HG02763 (cell line): Measurements from ENCODE around the gene GRIK5.
A peak's percentile ranks its signal among the peaks of the same experiment; 100 is the strongest.
"Not testable (repeated sequence)": the region's sequence is repeated elsewhere in the genome, so short reads cannot be mapped to it uniquely, and the experiment has no call there.

ENCODE experiments used
- ATAC-seq: cut with Tn5 transposase; IDR thresholded peaks from one replicate; pipeline ENCODE4 v1.9.1; 2021; ENCODE audit warnings: mild to moderate bottlenecking, moderate library complexity; ENCODE audit not compliant: unreplicated experiment

GRIK5 gene

DNA sequence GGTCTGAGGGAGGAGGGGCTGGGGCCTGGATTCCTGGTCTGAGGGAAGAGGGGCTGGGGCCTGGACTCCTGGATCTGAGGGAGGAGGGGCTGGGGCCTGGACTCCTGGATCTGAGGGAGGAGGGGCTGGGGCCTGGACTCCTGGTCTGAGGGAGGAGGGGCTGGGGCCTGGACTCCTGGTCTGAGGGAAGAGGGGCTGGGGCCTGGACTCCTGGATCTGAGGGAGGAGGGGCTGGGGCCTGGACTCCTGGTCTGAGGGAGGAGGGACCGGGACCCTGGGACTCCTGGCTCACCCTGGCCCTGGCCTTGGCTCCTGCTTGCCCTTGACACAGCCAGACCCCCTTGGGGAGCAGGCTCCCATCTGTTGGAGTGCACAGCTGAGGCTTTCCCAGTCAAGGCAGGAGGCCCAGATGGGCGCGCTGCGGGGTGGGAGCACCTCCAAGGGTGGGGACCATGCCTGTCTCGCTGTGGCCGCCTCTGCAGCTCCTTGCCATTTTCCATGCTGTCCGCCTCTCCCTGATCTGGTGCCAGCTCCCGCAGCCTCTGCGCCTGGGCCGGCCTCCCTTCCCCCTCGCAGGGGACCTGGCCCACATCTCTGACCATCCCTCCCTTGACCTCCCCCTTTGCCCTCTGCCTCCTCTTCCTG, 78.0 kb downstream of the GRIK5 start:
- ATAC-seq, result not testable (repeated sequence)

GRCh38 chr19:41991025-41991424, 79.0 kb downstream of the GRIK5 start:
- ATAC-seq, result no peak

DNA sequence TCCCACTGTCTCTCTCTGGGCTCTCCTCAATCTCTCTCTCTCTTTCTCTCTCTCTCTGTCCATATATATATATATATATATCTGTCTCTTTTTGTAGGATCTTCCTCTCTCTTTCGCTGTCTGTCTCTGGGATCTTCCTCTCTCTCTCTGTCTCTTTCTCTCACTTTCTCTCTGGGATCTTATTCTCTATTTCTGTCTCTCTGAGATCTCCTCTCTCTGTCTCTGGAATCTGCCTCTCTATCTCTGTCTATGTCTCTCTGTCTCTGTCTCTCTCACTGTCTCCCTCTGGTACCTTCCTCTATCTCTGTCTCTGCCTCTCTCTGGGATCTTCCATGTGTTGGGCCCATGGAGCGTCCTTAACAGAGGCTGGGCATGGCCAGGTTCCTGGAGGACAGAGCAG, 79.4 kb downstream of the GRIK5 start:
- no peak for ATAC-seq

DNA sequence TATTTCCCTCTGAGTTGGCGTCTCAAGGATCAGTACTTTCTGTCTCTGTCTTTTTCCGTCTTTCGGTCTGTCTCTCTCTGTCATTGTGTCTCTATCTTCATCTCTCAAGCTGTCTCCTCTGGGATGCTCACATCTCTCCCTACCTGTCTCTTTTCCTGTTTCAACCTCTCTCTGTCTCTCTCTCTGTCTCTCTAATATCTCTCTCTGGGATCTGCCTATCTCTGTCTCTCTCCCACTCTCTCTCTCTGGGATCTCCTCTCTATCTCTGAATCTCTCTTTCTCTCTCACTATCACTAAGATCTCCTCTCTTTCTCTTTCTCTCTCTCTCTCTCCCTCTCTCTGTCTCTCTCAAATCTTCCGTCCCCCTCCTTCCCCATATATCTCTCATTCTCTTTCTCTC, 80.0 kb downstream of the GRIK5 start:
- ATAC-seq, result no peak

DNA sequence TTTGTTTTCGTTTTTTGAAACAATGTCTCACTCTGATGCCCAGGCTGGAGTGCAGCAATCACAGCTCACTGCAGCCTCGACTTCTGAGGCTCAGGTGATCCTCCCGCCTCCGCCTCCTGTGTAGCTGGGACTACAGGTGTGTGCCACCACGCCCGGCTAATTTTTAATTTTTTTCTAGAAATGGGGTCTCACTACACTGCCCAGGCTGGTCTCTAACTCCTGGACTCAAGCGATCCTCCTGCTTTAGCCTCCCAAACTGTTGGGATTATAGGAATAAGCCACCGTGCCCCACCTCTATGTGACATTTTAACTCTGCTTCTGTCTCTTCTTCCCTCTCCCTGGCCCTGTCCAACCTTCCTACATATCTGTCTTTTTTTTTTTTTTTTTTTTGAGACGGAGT, 81.1 kb downstream of the GRIK5 start:
- ATAC-seq, result no peak

DNA sequence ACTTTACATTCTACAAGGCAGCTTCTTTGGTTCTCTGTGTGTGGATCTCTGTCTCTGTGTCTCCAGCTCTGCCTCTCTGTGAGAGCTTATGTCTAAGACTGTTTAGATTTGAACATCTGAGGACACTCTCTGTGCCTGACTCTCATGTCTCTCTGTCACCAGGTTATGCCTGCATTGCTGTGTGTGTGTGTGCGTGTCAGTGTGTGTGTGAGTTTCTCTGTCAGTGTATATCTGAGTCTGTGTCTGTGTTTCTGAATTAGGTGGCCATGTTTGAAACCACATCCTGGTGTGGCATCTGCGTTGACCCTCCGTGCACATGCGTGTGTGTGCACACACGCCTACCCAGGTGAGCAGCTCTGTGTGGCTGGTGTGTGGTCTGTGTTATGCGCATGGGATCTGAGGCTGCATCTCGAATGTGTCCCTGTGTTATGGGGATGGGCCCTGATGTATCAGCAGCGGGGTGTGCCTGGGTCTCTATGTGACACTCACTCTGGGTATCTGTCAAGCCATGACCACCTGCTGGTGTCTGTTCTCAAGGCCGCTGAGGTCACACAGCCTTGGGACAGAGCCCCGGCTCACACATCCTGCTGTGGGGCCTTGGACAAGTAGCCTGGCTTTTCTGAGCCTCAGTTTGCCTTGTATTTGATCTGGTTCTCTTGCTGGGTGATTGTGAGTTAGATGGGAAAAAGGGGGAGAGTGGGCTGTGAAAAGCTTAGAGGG, 82.7 kb downstream of the GRIK5 start:
- no peak for ATAC-seq

- ATAC-seq, result no peak
Measured at GRCh38 chr19:41984961-41985360, 85.0 kb downstream of the GRIK5 start.

- ATAC-seq, result no peak
Measured at GRCh38 chr19:41981724-41982123, 88.3 kb downstream of the GRIK5 start.

DNA sequence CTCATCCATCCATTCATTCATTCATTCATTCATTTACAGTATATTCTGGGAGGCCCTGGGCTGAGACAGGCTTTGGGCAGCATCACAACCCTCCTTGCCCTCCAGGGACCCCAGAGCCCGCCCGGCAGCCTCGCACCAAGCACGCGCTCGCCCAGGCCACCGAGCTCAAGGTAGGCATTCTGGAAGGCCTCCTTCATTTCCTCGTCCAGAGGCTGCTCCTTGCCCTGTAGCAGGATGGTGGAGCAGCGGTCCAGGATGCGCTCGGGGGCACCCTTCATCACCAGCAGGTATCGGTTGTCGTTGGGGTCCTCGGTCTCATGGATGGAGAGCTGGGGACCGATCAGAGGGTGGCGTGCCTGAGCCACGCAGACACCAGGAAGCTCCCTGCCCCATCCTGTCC, 91.5 kb downstream of the GRIK5 start:
- no peak for ATAC-seq

DNA sequence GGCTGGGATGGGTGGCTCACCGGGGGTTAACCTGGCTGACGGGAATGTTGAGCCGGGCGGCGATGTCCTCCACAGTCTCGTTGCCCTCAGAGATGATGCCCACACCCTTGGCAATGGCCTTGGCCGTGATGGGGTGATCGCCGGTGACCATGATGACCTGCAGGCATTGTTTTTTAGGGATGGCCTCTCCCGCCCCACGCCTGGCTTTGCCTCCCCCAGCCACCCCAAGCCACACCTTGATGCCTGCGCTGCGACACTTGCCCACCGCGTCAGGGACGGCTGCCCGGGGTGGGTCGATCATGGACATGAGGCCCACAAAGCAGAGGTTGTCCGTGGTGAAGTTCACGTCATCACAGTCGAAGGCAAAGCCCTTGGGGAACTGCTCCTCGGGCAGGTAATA, 92.1 kb downstream of the GRIK5 start:
- no peak for ATAC-seq

DNA sequence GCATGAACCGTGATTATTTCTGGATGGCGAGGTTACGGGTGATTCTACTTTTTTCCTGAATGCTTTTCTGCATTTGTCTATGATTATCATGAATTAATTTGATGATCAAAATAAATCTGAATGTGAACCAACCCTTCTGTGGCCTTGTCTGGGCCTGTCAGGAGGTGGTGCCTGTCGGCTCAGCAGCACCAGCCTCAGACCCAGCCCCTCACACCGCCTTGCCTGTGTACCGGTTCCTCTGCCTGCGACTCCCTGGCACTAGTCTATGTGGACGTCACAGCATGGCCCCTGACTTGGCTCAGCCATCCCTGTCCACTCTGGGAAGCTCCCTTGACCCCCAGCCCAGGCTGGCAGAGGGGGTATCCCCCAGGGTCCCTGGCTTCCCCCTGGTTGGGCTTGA, 95.4 kb downstream of the GRIK5 start:
- ATAC-seq, result no peak

- ATAC-seq, result no peak
Measured at GRCh38 chr19:41971363-41971762, 98.6 kb downstream of the GRIK5 start.

GRCh38 chr19:41969772-41970458, 100.1 kb downstream of the GRIK5 start:
- no peak for ATAC-seq

DNA sequence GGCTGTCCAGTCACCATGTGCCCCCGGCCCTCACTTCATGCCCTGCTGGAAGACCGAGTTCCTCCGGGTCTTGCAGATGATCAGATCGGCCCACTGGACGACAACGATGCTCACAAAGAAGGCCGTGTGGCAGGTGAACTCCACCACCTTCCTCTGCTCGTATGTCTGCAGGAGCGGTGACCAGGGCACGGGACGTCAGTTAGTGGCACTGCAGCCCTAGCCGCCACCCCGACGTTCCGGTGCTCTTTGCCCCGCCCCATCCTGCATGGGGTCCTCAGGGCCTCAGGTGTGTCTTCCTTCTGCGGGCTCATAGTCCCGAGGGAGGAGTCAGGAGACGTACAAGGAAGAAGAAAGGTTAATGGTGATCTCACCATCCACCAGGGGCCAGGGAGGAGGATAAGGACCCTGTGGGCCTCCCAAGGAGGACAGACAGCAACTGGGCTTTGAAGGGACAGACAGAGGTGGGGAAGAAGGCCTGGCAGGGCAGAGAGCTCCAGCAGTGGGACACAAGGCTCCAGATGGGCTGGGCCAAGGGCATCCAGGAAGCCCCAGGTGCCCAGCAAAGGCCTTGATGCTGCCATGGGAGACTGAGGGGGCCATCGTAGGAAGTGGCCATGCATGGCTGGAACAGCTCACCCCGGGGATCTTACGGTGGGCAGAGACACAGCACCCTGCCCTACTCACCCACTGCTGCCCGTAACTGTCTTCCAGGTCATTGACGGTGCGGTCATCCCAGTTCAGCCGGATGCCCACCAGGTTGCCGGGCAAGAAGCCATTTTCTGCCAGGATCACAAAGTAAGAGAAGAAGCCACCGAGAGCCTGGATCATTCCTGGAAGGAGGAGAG, 101.0 kb downstream of the GRIK5 start:
- no peak for ATAC-seq

- ATAC-seq, result no peak
Measured at GRCh38 chr19:41967054-41967783, 102.8 kb downstream of the GRIK5 start.

DNA sequence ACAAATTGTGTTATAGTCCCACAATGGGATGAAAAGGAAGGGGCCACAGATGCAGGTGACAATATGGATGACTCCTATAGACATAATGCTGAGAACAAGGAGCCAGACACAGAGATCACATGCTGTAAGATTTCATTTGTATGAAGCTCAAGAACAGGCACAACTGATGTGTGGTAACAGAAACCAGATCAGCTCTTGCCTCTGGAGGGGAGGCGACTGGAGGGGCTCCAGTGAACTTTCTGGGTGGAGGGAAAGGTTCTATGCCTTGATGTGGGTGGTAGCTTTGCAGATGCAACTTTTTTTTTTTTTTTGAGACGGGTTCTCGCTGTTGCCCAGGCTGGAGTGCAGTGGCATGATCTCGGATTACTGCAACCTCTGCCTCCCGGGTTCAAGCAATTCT, 104.9 kb downstream of the GRIK5 start:
- no peak for ATAC-seq

GRCh38 chr19:41960973-41961372, 109.0 kb downstream of the GRIK5 start:
- no peak for ATAC-seq

DNA sequence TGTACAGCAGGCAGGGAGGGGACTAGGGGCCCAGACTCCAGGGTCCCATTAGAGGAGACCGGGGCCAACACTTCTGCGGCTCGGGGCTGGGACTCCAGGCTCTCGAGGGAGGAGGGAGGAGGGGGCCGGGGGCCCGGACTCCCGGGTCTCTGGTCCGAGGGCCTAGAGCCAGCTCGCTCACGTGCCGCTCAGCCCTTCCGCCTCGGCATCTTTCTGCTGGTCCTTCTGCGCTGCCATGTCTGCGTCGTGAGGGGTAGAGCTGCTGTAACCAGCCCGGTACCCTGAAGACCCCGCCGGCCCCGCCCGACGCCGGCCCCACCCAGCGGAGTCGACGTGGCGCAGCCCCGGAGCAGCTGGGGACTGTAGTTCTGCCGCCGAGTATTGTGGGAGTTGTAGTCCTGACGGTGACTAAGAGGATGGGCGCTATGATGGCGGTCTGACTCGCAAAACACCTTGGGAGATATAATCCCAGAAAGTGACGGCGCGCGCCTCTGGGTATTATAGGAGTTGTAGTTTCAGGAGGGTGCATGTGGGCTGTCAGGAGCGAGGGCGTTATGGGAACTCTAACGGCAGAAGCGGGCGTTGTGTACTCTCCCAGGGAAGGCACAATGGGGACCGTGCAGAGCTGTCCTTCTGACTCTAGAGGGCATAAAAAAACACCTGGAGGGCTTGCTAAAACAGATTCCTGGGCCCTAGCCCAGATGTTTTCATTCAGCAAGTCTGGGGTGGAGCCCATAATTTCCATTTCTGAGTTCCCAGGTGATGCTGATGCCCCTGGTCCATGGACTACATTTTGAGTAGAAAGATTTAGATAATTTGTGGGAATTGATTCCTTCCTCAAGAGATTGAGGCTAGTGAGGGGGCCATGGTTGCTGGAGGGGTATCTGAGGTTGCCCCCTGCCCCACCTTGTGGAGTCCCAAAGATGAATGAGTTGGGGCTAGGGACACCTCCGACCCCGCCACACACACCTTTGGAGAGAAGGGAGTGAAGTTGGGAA, 110.7 kb downstream of the GRIK5 start, which contains the start of gene RABAC1:
RABAC1 (minus strand) TSS at position 266 of the 998 bp plus-strand sequence; CDS start at position 237, 29 bp downstream.
- peak; percentile 79 for ATAC-seq

DNA sequence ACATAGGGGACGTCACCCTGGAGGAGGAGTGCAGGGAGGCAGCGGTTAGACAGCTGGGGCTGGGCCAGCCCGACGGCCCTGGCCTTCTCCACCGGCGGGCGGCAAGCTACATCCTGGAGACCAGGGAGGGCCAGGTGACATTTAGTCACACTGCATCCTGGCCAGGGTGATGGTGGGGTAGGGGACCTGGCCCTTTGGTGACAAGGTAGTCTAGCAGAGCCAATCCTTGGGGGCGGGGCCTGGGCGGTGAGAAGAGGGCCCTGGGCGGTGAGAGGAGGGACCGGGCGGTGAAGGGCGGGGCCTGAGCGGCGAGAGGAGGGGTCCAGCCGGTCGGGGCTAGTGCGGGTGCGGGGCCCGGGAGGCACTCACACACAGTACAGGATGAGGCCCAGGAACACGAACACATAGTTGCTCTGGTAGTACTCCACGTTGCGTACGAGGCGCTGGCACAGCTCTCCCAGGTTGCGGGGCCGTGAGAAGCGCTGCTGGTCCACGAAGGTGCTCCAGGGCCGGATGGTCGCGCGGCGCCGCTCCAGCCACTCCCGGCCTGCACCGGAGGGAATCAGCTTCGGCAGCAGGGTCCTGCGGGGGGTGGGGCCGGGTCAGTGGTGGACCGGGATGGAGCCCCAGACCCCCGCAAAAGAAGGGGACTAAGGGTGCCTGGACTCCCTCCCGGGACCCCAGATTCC, 111.5 kb downstream of the GRIK5 start:
- peak; percentile 50 for ATAC-seq
